Retinal pigment epithelial cell (primary cell): Measurements from ENCODE around the gene BCAN.

Experiments used
- DNase-seq: peaks from one replicate; pipeline ENCODE4 v3.0.0-alpha.2; 2010; ENCODE audit warnings: low read depth
- H3K4me3 ChIP-seq: 2 replicates; pipeline ENCODE4 v1.5.1; 2011; ENCODE audit warnings: mild to moderate bottlenecking, low read length, control low read depth, moderate library complexity
- TF ChIP-seq, protein P1 (sequence below): conservative IDR thresholded peaks from 2 replicates; pipeline ENCODE4 v1.5.1; 2011; ENCODE audit warnings: low read depth, low read length, control low read depth, inconsistent platforms

Gene BCAN

DNA sequence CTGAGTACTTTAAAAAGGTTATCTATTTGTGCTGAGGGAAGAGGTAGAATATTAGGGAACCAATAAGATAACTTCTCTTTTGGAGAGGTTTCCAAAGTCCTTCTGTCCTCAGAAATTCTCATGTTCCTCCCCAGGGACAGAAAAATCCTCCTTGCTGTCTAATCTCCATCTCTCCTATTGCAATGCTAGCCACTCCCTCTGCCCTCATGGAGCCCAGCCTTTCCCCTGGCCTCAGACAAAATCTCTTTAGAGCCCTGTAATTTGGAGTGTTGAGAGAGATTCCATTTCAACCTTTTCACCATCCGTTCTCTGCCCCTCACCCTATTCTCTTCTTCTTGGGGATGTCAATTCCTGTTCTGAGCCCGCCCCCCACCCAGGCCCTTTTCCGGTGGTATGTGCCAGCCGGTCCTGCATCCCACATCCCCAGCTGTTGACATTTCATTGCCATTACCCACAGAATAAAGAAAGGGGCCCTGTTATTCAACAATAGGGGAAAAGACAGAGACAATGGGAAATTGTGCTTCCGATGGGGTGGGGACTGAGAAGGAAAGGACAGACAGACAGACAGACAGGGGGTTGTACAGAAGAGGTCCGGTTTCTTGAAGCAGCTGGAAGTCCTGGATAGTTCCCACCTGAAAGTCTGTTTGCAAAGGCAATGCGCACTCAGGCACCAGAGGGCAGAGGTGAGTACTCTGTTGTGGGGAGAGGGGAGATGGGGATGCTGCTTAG is 22.9 kb upstream of the BCAN start, which contains the start of gene HAPLN2:
TSS of gene HAPLN2 (plus strand) at position 563 of the 729 bp plus-strand sequence. CDS start 4,076 bp downstream, outside the sequence.
- DNase-seq = no peak
- H3K4me3 ChIP-seq = no peak within 1 kb of the TSS
- TF ChIP-seq, protein P1, sequence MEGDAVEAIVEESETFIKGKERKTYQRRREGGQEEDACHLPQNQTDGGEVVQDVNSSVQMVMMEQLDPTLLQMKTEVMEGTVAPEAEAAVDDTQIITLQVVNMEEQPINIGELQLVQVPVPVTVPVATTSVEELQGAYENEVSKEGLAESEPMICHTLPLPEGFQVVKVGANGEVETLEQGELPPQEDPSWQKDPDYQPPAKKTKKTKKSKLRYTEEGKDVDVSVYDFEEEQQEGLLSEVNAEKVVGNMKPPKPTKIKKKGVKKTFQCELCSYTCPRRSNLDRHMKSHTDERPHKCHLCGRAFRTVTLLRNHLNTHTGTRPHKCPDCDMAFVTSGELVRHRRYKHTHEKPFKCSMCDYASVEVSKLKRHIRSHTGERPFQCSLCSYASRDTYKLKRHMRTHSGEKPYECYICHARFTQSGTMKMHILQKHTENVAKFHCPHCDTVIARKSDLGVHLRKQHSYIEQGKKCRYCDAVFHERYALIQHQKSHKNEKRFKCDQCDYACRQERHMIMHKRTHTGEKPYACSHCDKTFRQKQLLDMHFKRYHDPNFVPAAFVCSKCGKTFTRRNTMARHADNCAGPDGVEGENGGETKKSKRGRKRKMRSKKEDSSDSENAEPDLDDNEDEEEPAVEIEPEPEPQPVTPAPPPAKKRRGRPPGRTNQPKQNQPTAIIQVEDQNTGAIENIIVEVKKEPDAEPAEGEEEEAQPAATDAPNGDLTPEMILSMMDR = peak; percentile 75

DNA sequence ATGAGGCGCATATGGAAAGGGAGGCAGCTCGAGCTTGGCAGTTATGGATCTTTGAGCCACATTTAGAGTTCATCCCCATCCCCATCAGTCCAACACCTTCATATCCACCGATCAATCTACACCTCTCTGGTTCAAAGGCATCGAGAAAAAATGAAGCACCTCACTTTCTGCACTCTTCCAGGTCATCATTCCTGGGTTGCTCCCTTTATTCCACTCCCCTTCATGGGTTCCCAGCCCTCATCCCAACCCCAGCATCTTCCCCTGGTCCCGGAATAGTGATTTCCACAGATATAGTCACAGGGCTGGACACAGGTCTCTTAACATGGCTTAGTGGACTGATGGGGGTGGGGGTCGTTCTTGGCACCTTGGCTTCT is 22.3 kb upstream of the BCAN start:
- no peak overlapping the region for H3K4me3 ChIP-seq
- no peak for DNase-seq
- TF ChIP-seq, protein P1 = no peak

DNA sequence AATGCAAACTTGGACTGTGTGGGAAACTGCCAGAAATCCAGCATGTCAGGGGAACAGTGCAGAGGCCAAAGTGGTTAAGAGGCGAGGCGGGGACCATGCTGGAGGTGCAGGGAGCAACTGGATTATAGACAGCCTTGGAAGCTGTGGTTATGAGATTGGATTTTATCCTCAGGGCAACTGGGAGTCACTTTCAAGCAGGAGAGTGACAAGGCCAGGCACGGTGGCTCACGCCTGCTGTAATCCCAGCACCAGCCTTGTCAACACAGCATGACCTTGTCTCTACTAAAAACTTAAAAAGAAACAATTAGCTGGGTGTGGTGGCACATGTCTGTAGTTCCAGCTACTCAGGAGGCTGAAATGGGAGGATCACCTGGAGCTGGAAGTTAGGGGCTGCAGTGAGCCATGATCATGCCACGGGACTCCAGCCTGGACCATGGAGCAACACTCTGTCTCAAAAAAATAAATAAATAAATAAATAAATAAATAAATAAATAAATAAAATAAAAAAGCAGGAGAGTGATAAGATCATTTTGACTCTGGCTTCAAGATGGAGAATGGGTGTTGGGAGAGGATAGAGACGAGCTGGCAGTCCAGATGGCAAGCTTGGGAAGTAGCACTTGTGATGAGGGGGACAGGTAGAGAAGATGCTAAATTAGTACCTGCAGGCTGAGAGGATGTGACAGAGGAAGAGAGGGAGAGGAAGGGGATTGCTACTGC is 19.2 kb upstream of the BCAN start:
- no peak for DNase-seq
- no peak overlapping the region for H3K4me3 ChIP-seq
- TF ChIP-seq, protein P1 = no peak

DNA sequence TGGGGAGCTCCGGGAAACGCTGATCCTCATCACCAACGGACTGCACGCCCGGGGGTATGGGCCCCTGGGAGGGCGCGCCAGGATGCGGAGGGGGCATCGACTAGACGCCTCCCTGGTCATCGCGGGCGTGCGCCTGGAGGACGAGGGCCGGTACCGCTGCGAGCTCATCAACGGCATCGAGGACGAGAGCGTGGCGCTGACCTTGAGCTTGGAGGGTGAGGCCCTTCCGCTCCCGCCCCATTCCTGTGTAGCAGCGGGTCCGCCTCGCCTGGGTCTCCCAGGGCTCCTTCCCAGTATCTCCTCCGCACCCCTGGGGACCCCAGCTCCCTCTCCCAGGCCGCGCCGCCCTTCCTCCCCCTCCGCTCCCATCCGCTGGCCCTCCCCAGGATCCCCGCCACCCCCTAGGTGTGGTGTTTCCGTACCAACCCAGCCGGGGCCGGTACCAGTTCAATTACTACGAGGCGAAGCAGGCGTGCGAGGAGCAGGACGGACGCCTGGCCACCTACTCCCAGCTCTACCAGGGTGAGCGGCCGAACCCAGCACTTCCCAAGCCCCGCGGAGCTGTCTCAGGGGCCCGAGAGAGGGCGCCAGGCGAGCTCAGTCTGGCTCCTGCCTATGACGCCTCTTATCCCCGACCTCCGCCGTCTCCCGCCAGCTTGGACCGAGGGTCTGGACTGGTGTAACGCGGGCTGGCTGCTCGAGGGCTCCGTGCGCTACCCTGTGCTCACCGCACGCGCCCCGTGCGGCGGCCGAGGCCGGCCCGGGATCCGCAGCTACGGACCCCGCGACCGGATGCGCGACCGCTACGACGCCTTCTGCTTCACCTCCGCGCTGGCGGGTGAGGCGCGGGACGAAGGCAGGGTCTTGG is 17.7 kb upstream of the BCAN start:
- H3K4me3 ChIP-seq = no peak overlapping the region
- DNase-seq = no peak
- TF ChIP-seq, protein P1 = peak; percentile 53

DNA sequence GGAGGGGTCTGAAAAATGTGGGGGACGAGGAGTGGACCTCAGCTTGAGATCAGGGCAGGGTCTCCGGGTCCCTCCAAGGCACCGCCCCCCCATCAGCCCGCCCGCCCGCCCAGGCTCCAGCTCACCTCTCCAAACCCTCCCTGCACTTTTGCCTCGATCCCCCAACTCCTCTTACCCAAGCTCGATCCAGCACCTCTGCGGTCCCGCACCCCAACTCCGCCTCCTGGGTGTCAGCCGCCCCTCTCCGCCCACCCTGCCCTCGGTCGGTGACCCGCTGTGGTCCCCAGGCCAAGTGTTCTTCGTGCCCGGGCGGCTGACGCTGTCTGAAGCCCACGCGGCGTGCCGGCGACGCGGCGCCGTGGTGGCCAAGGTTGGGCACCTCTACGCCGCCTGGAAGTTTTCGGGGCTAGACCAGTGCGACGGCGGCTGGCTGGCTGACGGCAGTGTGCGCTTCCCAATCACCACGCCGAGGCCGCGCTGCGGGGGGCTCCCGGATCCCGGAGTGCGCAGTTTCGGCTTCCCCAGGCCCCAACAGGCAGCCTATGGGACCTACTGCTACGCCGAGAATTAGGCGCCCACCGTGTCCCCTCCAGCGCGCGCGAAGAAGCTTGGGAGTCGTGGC is 17.0 kb upstream of the BCAN start:
- DNase-seq = no peak
- H3K4me3 ChIP-seq = no peak overlapping the region
- TF ChIP-seq, protein P1 = no peak

DNA sequence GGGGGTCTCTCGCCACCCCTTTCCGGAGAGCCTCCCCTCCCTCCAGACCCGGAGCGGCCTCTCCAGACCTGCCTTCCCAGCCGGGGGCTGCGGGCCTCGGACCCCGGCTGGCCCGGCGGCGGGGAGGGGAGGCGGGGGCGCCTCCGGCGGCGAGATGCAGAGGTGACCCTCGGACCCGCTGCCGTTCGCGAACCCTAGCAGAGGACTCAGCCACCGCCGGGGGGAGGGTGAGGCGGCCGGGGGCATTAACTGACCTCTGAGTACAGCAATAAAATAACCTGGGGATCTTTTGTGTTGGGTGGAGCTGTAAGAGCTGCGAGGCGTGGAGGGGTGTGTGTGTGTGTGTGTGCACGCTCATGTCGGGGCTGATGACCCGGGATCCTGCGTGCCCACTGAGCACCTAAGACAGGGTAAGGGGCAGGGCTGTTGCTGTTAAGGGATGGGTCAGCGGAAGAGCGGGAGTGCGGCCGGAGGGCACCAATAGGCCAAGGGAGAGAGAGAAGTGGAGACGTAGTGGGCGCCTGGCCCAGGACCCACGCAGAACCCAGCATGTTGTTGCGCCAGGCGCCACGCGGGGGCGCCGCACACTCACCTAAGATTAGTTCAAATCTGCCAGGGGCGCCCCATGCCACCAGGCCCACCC is 16.4 kb upstream of the BCAN start:
- TF ChIP-seq, protein P1 = peak; percentile 82
- DNase-seq = no peak
- H3K4me3 ChIP-seq = no peak overlapping the region
